ENCODE data around the gene ACBD4.

The ACBD4 gene

GRCh38 chr17:45135192-45135977 lies at the start of gene ACBD4:
ACBD4 (plus strand) TSS chr17:45135687; CDS start chr17:45136145, 458 bp downstream.
- DNase-seq: peak; percentile 96

GRCh38 chr17:45086391-45086790 lies 49.1 kb upstream of the ACBD4 start:
- no peak for DNase-seq

- DNase-seq: no peak
These were observed 48.5 kb upstream of the ACBD4 start for GRCh38 chr17:45086865-45087503.

- no peak for DNase-seq
These were observed 47.9 kb upstream of the ACBD4 start for GRCh38 chr17:45087504-45087975.

- DNase-seq: no peak
These were observed 47.5 kb upstream of the ACBD4 start for GRCh38 chr17:45087978-45088377.

GRCh38 chr17:45088741-45089140 lies 46.7 kb upstream of the ACBD4 start:
- DNase-seq: no peak

GRCh38 chr17:45090711-45091110 lies 44.8 kb upstream of the ACBD4 start:
- no peak for DNase-seq

GRCh38 chr17:45091778-45092425 lies 43.6 kb upstream of the ACBD4 start:
- DNase-seq: no peak

- peak; percentile 60 for DNase-seq
These were observed 42.5 kb upstream of the ACBD4 start for GRCh38 chr17:45092911-45093430.

- no peak for DNase-seq
These were observed 41.9 kb upstream of the ACBD4 start for GRCh38 chr17:45093444-45094110.

- DNase-seq: no peak
These were observed 39.3 kb upstream of the ACBD4 start for GRCh38 chr17:45096141-45096540.

- no peak for DNase-seq
These were observed 38.6 kb upstream of the ACBD4 start for GRCh38 chr17:45096926-45097325.

GRCh38 chr17:45098081-45098868 lies 37.2 kb upstream of the ACBD4 start:
- no peak for DNase-seq

GRCh38 chr17:45098869-45099616 lies 36.4 kb upstream of the ACBD4 start:
- peak; percentile 80 for DNase-seq

- no peak for DNase-seq
These were observed 34.0 kb upstream of the ACBD4 start for GRCh38 chr17:45101546-45101882.

GRCh38 chr17:45101883-45102811 lies 33.3 kb upstream of the ACBD4 start:
- DNase-seq: no peak

- DNase-seq: no peak
These were observed 32.6 kb upstream of the ACBD4 start for GRCh38 chr17:45102856-45103255.

- DNase-seq: no peak
These were observed 32.2 kb upstream of the ACBD4 start for GRCh38 chr17:45103269-45103795.

- no peak for DNase-seq
These were observed 31.5 kb upstream of the ACBD4 start for GRCh38 chr17:45104029-45104428.

- no peak for DNase-seq
These were observed 31.0 kb upstream of the ACBD4 start for GRCh38 chr17:45104497-45104896.

Data from left hindlimb (tissue), 1 donor.